IPS-18c (cell line): ENCODE results near the gene IP6K3.

ENCODE experiments used
- H3K4me3 ChIP-seq: 2 replicates; pipeline ENCODE4 v1.7.0; 2013; ENCODE audit warnings: low read depth, mild to moderate bottlenecking, low read length, moderate library complexity; ENCODE audit not compliant: insufficient read depth
- H3K9me3 ChIP-seq: one replicate; pipeline ENCODE4 v1.6.1; 2013; ENCODE audit warnings: mild to moderate bottlenecking, low read length, moderate library complexity; ENCODE audit not compliant: control insufficient read depth, insufficient read depth

Gene IP6K3

DNA sequence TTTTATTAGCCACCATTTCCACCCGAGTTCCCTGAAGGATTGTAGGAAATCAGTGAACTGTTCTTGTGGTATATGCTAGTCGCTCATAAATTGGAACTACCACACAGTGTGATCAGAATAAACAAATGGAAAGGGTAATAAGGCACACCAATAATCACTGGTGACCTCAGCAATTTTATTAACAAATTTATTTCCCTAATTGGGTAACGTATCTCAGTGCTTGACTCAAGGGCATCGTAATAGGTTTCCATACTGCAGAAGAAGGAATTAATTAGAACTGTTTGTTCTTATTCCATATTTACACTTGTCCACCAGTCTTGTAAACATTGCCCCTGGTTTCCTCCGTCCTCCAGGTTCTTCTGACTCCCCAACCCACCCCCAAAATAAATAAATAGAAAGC lies 25.2 kb downstream of the IP6K3 start:
- peaks cover 3% of the 10 kb centered on the region for H3K9me3 ChIP-seq
- no peak overlapping the region for H3K4me3 ChIP-seq

DNA sequence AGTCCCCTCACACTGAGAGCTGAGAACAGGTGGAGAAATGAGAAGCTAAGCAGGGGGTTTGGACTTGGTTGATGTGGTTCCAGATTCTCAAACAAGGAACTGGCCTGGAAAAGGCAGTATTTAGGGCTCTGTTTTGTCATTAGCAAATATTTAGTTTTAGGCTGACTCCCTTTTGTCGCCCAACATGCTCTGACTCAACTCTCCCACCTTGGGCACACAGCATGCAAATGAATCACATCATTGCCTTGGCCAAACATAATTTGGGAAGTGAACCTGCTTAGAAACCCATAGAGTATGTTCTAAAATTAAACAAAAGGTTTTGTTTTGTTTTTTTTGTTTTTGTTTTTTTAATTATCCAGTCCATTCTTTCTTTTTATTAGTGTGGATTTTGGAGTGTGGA lies 25.7 kb downstream of the IP6K3 start:
- Histone ChIP-seq H3K9me3 (peaks cover 3% of the 10 kb centered on the region), H3K4me3 (no peak overlapping the region)

DNA sequence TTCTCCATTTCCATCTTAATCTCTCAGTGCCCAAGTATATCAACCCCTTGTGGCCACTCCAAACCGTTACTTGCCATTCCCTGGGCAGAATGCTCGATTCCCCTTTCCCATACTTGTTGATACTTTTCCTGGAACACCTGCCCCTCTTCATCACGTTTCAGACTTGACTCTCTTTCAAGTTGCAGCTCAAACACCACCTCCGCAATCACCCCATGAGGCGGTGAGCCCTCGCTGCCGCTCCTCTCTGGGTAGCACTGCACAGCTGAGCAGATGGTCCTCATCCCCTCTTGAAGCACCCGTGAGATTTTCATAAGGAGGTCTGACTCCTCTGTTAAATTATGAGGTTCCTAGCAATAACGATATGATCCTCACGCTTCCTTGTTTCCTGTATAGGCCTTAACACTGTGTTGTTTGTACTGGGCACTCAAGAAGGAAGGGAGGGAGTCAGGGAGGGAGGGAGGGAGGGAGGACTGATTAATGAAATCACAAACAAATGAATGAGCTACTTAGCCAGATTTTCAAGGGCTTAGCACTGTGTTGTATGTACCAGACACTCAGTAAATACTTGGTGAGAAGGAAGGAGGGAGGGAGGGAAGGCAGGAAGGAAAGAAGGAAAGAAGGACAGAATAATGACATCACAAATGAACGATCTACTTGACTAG lies 27.2 kb downstream of the IP6K3 start:
- Histone ChIP-seq H3K9me3 (no peaks in the 10 kb centered on the region), H3K4me3 (no peak overlapping the region)

- Histone ChIP-seq H3K4me3 (no peak overlapping the region), H3K9me3 (no peaks in the 10 kb centered on the region)
Measured at GRCh38 chr6:33718713-33719112, 28.0 kb downstream of the IP6K3 start.

GRCh38 chr6:33717934-33718455 lies 28.7 kb downstream of the IP6K3 start:
- no peak overlapping the region for H3K4me3 ChIP-seq
- no peaks in the 10 kb centered on the region for H3K9me3 ChIP-seq

DNA sequence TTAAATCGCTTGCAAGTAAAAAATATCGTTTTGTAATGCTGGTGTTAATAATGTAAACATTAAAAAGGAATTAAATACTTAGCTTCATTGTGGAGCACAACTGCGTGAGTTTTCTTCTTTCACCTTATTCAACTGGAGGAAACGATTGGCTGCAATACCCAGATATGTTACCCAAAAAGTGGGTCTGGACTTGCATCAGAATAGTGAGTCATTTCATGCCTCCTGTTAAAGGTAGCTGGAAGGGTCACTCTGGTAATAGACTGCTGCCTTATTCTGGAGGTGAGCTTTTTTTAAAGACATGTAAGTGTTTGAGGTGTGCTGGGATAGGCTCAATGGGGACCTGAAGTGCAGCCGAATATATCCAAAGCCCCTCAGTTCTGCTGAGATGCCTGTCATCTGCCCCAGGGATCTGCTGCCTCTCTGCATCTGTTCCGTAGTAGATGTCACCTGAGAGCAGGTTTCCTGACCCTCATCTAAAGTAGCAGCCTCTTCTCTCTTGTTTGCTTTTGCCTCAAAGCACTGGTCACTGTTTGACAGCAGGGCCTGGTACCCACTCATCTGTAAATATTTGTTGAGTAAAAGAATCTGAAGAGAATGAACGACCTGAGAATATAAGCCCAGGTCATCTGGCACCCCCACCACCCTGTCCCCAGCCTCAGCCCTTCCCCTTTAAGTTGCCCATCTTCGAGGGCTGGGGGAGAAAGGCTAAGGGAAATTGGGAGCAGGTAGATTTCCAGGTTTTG lies 29.6 kb downstream of the IP6K3 start:
- no peaks in the 10 kb centered on the region for H3K9me3 ChIP-seq
- no peak overlapping the region for H3K4me3 ChIP-seq

DNA sequence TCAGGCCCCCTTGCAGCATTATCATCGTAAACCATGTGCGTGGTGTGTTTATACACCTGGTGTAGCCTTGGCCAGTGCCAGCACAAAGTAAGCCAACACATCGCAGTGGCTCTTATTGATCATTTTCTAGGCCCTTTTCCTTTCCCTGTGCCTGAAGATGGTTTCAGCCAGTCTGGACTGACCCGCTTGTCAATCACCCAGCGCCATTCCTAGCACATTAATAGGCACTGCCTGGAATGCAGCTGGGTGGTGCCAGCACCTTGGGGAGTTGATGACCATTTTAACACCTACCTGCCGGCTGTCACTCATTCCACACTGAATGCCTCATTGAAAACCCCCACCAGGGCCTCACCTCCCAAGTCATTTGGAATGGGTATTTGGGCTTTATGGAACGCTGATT lies 30.3 kb downstream of the IP6K3 start:
- no peaks in the 10 kb centered on the region for H3K9me3 ChIP-seq

GRCh38 chr6:33714385-33715040 lies 32.2 kb downstream of the IP6K3 start:
- Histone ChIP-seq H3K9me3 (no peaks in the 10 kb centered on the region), H3K4me3 (no peak overlapping the region)

More for the DNA sequence above, 30.3 kb downstream of the IP6K3 start:
- H3K4me3 ChIP-seq = no peak overlapping the region

GRCh38 chr6:33713786-33714185 lies 32.9 kb downstream of the IP6K3 start:
- Histone ChIP-seq H3K4me3 (no peak overlapping the region), H3K9me3 (no peaks in the 10 kb centered on the region)

DNA sequence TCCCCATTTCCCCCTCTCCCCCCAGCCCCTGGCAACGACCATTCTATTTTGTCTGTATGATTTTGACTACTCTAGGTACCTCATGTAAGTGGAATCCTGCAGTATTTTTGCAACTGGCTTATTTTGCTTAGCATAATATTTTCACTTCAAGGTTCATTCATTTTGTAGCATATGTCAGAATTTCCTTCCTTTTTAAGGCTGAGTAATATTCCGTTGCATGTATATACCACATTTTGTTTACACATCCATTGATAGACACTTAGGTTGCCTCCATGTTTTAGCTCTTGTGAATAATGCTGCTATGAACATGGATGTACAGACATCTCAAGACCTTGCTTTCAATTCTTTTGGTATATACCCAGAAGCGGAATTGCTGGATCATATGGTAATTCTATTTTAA lies 33.8 kb downstream of the IP6K3 start:
- Histone ChIP-seq H3K9me3 (no peaks in the 10 kb centered on the region), H3K4me3 (no peak overlapping the region)

GRCh38 chr6:33711140-33712129 lies 35.3 kb downstream of the IP6K3 start, which contains the start of gene UQCC2:
UQCC2 (minus strand) TSS chr6:33711700; CDS start chr6:33711686, 14 bp downstream.
- peak within 1 kb of the TSS; percentile 96 for H3K4me3 ChIP-seq

GRCh38 chr6:33710296-33711121 lies 36.2 kb downstream of the IP6K3 start:
- H3K4me3 ChIP-seq = peak overlapping the region; percentile 96

More at GRCh38 chr6:33711140-33712129, 35.3 kb downstream of the IP6K3 start, which contains the start of gene UQCC2:
- H3K9me3 ChIP-seq = no peaks in the 10 kb centered on the region

DNA sequence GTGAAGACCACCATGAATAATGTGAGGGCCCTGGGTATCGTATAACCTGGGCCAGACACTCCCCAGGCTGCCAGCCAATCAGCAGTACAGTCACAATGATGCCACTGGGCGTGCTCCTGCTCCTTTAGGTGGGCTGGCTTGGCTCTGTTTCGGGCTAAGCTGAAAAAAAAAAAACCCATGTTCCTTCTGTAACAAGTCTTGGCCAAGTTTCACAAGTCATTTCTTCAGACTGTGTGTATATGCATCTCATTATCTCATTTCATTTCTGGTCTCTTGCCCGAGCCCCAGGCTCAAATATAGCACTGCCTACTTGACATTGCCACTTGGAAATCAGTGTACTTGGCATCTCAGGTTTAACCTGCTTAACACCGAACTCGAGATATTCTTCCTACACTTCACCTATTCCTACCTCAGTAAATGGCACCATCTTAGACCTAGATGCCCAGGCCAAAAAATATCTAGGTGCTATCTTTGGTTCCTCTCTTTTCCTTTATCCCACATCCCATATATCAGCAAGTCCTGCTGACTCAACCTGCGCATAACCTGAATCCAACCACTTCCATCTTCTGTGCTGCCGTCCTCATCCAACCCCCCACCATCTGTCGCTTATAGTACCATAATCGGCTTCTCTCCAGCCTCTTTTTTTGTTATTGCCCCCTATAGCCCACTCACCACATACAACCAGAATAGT lies 37.0 kb downstream of the IP6K3 start:
- Histone ChIP-seq H3K9me3 (no peaks in the 10 kb centered on the region), H3K4me3 (no peak overlapping the region)

More at GRCh38 chr6:33710296-33711121, 36.2 kb downstream of the IP6K3 start:
- H3K9me3 ChIP-seq = no peaks in the 10 kb centered on the region

DNA sequence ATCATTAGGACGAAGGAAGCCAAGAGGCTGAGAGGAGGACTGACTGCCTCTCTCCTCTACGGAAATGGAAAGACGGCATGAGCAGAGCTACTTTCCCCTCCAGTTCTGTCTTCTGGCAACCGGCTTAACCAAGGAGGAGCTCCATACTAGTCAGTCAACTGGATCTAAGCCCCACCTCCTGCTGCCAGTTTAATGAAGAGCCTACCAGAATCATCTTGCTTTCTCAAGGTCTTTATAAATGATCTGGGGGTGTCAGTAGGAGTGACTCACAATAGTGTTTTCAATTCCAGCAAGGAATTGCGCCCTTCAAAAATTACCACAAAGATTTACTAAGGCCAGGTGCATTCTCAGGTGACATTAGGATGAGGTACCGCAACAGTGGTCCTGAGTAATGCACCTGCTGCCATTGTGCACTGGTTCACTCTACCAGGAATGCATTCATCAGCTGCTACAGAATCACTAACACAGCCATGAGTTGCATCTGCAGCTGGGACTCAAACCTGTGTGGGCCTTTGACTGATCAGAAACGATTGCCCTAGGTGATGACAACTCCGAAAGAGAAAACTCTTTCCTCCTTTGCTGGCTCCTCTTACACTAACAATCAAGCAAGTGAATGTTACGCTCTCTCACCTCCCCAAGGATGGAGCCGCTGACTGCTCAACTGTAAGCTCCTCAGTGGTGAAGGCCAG lies 38.0 kb downstream of the IP6K3 start:
- H3K4me3 ChIP-seq = no peak overlapping the region
- H3K9me3 ChIP-seq = no peaks in the 10 kb centered on the region

DNA sequence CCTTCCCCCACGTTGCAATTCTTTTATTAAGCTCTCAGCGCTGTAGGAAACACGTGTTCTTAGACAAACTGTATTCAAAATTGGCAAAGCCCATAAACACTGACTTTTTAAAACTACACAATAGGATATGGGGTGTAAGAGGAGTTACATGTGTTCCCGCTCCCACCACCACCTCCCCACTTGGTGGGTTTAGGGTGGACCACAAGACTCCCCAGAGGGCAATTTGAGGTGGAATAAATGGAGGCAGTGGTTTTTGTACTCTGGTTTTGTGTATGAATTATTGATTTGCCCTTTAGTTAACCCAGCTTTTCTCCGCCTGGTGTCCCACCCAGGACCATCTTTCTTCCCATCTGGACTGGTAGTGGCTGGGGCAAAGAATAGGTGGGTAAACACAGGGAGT lies 38.9 kb downstream of the IP6K3 start:
- Histone ChIP-seq H3K4me3 (no peak overlapping the region), H3K9me3 (no peaks in the 10 kb centered on the region)
